Omental fat pad (tissue), 4 donors: ENCODE measurements around the gene KLHDC8B. TPM values are rescaled to one million over a fixed set of nuclear protein-coding genes. Genes with fewer than 3 reads are reported as not detected.

Source experiments
- ATAC-seq: fragments of 150-250 bp; one replicate; pipeline ENCODE4 v1.9.1; 2016; ENCODE audit warnings: mild to moderate bottlenecking, moderate library complexity; ENCODE audit not compliant: low FRiP score
- DNase-seq: peaks from one replicate; pipeline ENCODE4 v3.0.0-alpha.2; 2019; ENCODE audit warnings: low spot score
- CTCF ChIP-seq, 3 donors: fragments of 450-650 bp; IDR thresholded peaks; one replicate each; pipeline ENCODE4 v1.5.1; 2016 to 2017; ENCODE audit warnings: antibody characterized with exemption in 3 of 3, mild to moderate bottlenecking in 3 of 3, moderate library complexity in 2 of 3
- total RNA-seq, 4 donors: library from RNA; depleted of rRNA; stranded (reverse); fragments of >200 nt; gene quantifications; one replicate each; pipeline ENCODE4 v1.1.0, GENCODE V29; 2016

KLHDC8B gene
- total RNA-seq, 4 donors from 2014 or later: 55.0 to 123 (median 65.5) TPM

GRCh38 chr3:49124991-49125670 lies 46.3 kb upstream of the KLHDC8B start:
- no peak for ATAC-seq
- DNase-seq: no peak
- TF ChIP-seq CTCF (IDR thresholded peaks at IDR 0.05): no peak

DNA sequence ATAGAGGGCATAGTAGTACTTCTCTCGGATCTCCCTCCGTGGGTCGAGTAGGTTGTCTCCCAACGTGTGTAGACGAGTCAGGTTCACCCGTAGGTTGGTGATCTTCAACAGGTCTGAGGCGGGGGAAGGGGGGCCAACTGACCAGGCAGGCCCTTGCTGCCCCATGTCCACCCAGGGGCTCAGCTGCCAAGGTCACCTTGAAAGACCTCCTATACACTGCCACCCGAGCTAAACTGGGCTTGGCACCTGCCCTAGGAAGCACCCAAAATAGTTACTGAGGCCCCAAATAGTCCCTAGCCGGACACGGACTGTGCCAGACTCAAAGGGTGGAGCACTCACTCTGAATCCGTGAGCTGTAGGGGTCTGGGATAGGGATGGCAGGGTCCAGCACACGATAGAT lies 40.4 kb upstream of the KLHDC8B start:
- no peak for TF ChIP-seq CTCF (IDR thresholded peaks at IDR 0.05)
- ATAC-seq: no peak
- DNase-seq: no peak

GRCh38 chr3:49131576-49131975 lies 39.8 kb upstream of the KLHDC8B start:
- ATAC-seq: no peak
- no peak for DNase-seq
- TF ChIP-seq CTCF (IDR thresholded peaks at IDR 0.05): no peak

DNA sequence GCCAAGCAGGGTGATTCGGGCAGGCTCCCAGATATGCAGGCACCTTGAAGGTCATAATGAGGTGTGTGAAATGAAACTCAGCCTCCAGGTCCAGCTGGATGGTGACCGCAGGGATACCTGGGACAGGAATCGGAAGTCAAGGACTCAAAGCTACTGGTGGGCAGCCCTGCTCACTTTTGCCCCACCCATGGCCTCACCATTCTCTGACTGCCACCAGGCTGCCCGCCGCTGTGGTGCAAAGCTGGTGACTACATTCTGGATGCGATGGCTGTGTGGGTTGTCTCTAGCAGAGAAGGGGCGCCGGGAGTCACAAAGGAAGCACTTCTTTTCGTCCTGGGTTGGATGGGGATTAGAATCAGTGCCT lies 39.3 kb upstream of the KLHDC8B start:
- TF ChIP-seq CTCF (IDR thresholded peaks at IDR 0.05): no peak
- DNase-seq (no peak), ATAC-seq (no peak)

GRCh38 chr3:49132437-49133225 lies 38.8 kb upstream of the KLHDC8B start, which contains the start of gene LAMB2:
TSS of gene LAMB2 (minus strand) at chr3:49133050. CDS start at chr3:49132867, 183 bp downstream.
- TF ChIP-seq CTCF (IDR thresholded peaks at IDR 0.05): no peak
- peak; percentile 54 for DNase-seq

GRCh38 chr3:49133226-49133951 lies 38.0 kb upstream of the KLHDC8B start:
- no peak for TF ChIP-seq CTCF (IDR thresholded peaks at IDR 0.05)
- peak; percentile 85 for ATAC-seq
- DNase-seq: peak; percentile 59

More at GRCh38 chr3:49132437-49133225, 38.8 kb upstream of the KLHDC8B start, which contains the start of gene LAMB2:
- ATAC-seq: peak; percentile 74
